Bronchial epithelial cell (primary cell): ENCODE measurements around the gene OR51V1. TPM values are rescaled to one million over a fixed set of nuclear protein-coding genes. Genes with fewer than 3 reads are reported as not detected.

ENCODE experiments used
- DNase-seq: peaks from one replicate; pipeline ENCODE4 v3.0.0-alpha.2; 2010; ENCODE audit warnings: low read depth
- FAIRE-seq: peaks from 2 replicates; lab custom pipeline; 2011; peaks lifted over from hg19 to GRCh38; lab: Jason Lieb, UNC
- H3K27me3 ChIP-seq: 2 replicates; pipeline ENCODE4 v1.5.1; 2011; ENCODE audit warnings: low read length; ENCODE audit not compliant: control insufficient read depth, insufficient read depth
- H3K36me3 ChIP-seq: 2 replicates; pipeline ENCODE4 v1.5.1; 2011; ENCODE audit warnings: low read length; ENCODE audit not compliant: control insufficient read depth, insufficient read depth
- H3K4me3 ChIP-seq: 2 replicates; pipeline ENCODE4 v1.5.1; 2011; ENCODE audit warnings: mild to moderate bottlenecking, low read depth, low read length, control low read depth
- CTCF ChIP-seq: IDR thresholded peaks from 2 replicates; pipeline ENCODE4 v1.5.1; 2011; ENCODE audit warnings: mild to moderate bottlenecking, moderate library complexity, low read length, control low read depth, inconsistent platforms; ENCODE audit not compliant: insufficient read depth, severe bottlenecking
- total RNA-seq: library from RNA; depleted of rRNA; stranded (reverse); fragments of >200 nt; gene quantifications from 2 replicates; pipeline ENCODE4 v1.2.1, GENCODE V29; 2014

Gene OR51V1
- total RNA-seq, 1 donor from 2014 or later = not detected

GRCh38 chr11:5159806-5160205, 40.7 kb downstream of the OR51V1 start:
- H3K27me3 ChIP-seq = no peaks in the 10 kb centered on the region
- H3K4me3 ChIP-seq = no peak overlapping the region
- no peaks in the 10 kb centered on the region for H3K36me3 ChIP-seq
- DNase-seq = no peak
- FAIRE-seq = no peak
- no peak for TF ChIP-seq CTCF

GRCh38 chr11:5154657-5155056, 45.8 kb downstream of the OR51V1 start, which contains the start of gene OR52A1:
Gene OR52A1, minus strand, starts transcription at chr11:5154757. Its CDS starts 2,388 bp downstream, at chr11:5152369.
- no peaks in the 10 kb centered on the region for H3K27me3 ChIP-seq
- no peak for FAIRE-seq
- no peak within 1 kb of the TSS for H3K4me3 ChIP-seq
- no peak for DNase-seq
- no peak for TF ChIP-seq CTCF
- H3K36me3 ChIP-seq = no peaks in the 10 kb centered on the region

GRCh38 chr11:5153574-5154431, 46.7 kb downstream of the OR51V1 start:
- TF ChIP-seq CTCF = no peak
- no peak overlapping the region for H3K4me3 ChIP-seq
- no peaks in the 10 kb centered on the region for H3K27me3 ChIP-seq
- DNase-seq (no peak), FAIRE-seq (no peak)
- no peaks in the 10 kb centered on the region for H3K36me3 ChIP-seq

GRCh38 chr11:5151713-5152153, 48.7 kb downstream of the OR51V1 start:
- H3K27me3 ChIP-seq = no peaks in the 10 kb centered on the region
- FAIRE-seq (peak; percentile 64), DNase-seq (no peak)
- TF ChIP-seq CTCF = no peak
- H3K4me3 ChIP-seq = no peak overlapping the region
- H3K36me3 ChIP-seq = no peaks in the 10 kb centered on the region

Other genes with a start within 250 kb of the OR51V1 start
- not detected in 2 replicates for gene OR51A2, start 245.0 kb downstream of the OR51V1 start, total RNA-seq
- gene OR51L1, start 205.8 kb downstream of the OR51V1 start, total RNA-seq = not detected in 2 replicates
- not detected in 2 replicates for gene OR52J3, start 154.2 kb downstream of the OR51V1 start, total RNA-seq
- not detected in 2 replicates for gene OR52E2, start 141.1 kb downstream of the OR51V1 start, total RNA-seq
- not detected in 2 replicates for gene OR52E1, start 131.1 kb downstream of the OR51V1 start, total RNA-seq
- not detected in 2 replicates for gene OR52A5, start 62.3 kb downstream of the OR51V1 start, total RNA-seq
- not detected in 2 replicates for gene OR52A1, start 45.9 kb downstream of the OR51V1 start, total RNA-seq
- gene HBB, start 26.4 kb upstream of the OR51V1 start, total RNA-seq = not detected in 2 replicates
- not detected in 2 replicates for gene HBD, start 33.8 kb upstream of the OR51V1 start, total RNA-seq
- gene HBG1, start 49.2 kb upstream of the OR51V1 start, total RNA-seq = not detected in 2 replicates
- not detected in 2 replicates for gene HBG2, start 54.1 kb upstream of the OR51V1 start, total RNA-seq
- not detected in 2 replicates for gene HBE1, start 69.3 kb upstream of the OR51V1 start, total RNA-seq
- not detected in 2 replicates for gene OR51B4, start 101.3 kb upstream of the OR51V1 start, total RNA-seq
- not detected in 2 replicates for gene OR51B2, start 123.6 kb upstream of the OR51V1 start, total RNA-seq
- gene OR51B5, start 142.8 kb upstream of the OR51V1 start, total RNA-seq = not detected in 2 replicates
- gene OR51B6, start 150.8 kb upstream of the OR51V1 start, total RNA-seq = not detected in 2 replicates
- gene OR51M1, start 183.1 kb upstream of the OR51V1 start, total RNA-seq = not detected in 2 replicates
- not detected in 2 replicates for gene OR51Q1, start 221.4 kb upstream of the OR51V1 start, total RNA-seq
- gene OR51I1, start 240.8 kb upstream of the OR51V1 start, total RNA-seq = not detected in 2 replicates
- not detected in 2 replicates for gene OR51I2, start 248.6 kb upstream of the OR51V1 start, total RNA-seq